ENCODE measurements around the gene TTYH1.
"Not testable (repeated sequence)": the region's sequence is repeated elsewhere in the genome, so short reads cannot be mapped to it uniquely, and the experiment has no call there.

TTYH1 gene

DNA sequence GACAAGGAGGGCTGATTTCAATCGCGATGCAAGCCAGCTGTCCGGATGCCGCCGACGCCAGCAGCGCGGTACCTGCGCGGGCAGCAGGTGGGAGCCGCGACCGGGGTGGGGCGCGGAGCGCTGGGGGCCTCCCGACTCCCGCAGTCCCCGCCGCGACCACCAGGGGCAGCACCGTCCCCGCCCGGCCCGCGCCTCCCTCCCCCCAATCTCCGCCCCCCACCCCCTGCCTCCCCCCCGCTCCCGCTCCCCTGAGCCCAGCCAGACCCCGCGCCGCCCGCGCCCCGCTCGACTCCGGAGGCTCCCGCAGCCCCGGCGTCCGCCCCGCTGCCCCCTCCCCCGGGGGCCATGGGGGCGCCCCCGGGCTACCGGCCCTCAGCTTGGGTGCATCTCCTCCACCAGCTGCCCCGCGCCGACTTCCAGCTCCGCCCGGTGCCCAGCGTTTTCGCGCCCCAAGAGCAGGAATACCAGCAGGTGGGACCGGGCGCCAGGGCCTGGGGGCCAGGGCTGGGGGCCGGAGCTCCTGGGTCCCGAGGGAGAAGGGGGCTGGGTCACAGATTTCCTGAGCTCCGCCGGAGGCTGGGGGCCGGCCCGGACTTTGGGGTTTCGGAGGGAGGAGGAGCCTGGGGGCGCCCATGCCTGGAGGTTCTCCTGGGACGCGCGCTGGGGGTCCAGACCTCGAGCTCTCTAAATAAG, at the start of gene TTYH1:
Gene TTYH1, plus strand, starts transcription at position 257 of the 693 bp plus-strand sequence. Its CDS starts 89 bp downstream, at position 346.
- no peak for DNase-seq

DNA sequence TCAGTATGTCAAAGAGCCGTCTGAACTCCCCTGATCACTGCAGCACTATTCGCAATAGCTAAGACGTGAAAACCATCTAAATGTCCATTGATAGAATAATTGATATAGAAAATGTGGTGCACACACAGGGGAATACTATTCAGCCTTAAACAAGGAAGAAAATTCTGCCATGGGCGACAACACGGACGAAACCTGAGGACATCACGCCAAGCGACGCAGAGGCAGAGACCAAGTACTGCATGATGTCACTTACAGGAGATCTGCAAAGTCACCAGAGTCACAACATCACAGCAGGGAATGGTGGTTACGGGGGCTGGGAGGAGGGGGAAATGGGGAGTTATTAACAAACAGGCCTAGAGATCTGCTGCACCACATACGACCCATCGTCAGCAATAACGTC, 49.5 kb upstream of the TTYH1 start:
- not testable (repeated sequence) for DNase-seq

DNA sequence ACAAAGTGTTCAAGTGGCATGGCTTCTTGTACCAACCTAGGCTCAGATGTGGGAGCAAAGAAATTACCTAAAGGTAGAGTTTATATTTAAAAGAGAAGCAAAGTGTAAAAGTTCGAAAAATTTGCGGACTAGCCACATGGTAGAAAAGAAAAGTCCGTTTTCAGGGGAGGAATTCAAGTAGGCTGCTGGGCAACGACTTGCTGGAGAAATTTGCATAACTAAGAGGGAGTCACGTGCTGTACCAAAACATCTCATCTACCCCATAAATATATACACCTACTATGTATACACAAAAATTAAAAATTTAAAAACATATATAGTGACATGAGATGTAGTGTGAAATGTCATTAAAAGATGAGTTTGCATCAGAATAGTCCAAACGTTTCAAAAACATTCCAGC, 48.5 kb upstream of the TTYH1 start:
- no peak for DNase-seq

DNA sequence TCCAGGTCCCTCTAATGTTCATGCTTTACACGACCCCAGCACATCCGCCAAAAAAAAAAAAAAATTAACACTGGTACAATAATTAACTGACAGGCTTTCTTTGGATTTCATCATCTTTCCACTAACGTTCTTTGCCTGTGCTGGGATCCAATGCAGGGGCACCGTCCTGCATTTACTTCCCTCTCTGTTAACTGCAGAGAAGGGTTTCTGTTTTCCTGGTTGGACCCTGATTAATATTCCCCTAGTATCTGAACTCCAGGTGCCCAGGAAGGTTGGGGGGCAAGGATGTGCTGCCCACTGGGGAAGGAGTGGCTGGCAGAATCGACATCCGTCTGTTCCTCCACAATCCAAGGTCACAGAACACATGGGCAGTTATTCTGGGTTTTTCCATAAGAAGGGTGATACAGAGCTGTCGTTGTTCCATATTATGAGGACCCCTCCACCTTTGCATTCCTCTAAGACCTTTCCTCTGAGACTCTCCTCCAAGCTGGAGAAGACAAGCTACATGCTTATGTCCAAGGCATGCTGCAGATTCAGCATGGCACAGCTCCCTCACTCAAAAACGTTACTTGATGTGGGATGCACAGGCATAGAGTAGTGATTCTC, 46.1 kb upstream of the TTYH1 start:
- peak; percentile 59 for DNase-seq

DNA sequence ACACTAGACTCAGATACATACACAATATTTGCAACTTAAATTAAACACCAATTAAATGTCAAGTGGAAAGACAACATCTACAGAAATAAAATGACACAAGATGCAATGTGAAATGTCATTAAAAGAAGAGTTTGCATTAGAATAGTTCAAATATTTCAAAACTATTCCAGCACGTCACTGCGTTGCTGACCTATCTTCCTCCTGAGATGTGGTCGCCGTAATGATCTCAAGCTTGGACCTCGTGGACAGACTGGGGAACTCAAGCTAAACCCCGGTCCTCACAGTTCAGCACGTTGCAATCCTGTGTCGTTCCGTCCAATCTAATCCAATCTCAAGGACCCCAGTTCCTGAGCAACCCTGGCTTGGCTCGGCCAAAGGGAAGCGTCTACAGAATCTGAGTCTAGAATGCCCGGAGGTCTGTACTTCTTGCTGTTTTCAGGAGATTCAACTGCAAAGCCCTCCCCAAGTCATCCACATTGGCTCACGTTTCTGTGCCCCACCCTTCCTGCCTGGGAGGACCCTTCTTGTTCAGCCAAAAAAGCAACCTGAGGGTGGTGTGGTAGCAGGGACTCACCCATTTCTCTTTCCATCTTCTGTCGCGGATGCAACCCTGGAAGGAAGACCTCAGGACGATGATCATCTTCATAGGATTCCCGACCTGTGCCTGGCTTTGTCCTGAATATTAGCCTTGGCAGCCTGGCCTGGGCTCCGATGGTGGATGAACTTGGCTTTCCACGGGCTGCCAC, 45.4 kb upstream of the TTYH1 start:
- not testable (repeated sequence) for DNase-seq

DNA sequence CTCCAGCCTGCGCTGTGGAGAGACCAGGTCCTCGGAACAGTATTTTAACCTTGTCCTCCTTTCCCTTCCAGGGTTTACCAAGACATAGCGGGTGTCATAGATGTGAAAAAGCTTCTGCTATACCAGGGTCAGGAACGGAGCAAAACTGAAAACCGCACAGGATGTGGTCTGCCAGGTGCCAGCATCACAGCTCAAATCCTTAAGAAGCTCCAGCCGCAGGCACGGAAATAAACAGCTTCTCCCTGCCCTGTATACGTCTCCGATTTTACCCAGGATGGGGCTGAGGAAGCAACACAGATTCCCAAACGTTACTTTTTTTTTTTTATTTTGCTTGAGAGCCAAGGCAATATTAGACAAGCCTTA, 44.8 kb upstream of the TTYH1 start:
- peak; percentile 78 for DNase-seq

DNA sequence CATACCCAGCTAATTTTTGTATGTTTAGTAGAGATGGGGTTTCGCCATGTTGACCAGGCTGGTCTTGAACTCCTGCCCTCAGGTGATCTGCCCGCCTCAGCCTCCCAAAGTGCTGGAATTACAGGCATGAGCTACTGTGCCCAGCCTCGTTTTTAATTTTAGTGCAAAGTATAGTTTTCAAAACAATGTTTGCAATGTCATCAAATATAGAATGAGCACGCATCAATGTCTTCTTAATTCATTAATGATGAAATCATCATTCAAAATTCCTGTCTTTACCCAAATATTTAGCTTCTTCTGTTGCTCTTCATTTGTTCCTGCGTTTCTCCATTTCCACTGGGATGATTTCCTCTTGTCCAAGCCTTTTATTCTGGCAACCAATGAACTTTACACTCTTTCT, 43.8 kb upstream of the TTYH1 start:
- DNase-seq: not testable (repeated sequence)

DNA sequence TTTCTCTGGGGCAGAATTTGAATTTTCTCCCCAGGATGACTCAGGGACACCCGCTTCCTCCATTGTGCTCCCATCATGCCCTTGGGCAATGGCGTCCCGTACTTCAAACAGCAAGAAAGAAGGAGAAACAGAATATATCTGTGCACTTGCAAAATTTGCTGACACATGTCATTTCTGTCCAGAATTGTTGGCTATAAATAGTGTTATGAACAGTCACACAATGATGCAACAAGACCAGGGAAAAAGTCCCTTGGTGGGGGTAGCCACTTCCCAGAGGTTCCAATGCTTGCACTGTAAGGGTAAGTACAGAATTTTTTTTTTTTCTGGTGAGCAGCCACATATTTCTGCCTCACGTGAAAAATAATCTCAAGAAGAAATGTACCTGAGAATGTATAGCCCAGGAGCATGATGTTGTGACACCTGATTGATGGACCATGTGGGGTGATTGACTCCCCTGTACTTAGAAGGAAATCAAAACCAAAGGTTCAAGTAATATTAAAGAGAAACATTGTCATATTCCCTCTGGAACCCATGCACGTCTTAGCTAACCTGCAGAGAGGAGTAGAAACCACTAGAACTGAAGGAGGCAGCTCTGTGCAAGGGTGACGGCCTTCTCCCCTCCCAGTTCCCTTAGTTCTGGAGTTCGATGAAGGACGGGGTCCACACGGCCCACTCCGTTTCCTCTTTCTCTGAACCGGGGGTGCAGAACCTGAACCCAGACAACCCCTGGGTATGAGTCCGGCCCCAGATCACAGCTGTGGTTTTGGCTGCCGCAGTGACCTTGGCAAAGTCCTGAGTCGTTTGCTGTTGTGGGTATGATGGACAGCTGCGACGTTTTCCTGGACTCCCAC, 41.3 kb upstream of the TTYH1 start:
- peak; percentile 51 for DNase-seq

DNA sequence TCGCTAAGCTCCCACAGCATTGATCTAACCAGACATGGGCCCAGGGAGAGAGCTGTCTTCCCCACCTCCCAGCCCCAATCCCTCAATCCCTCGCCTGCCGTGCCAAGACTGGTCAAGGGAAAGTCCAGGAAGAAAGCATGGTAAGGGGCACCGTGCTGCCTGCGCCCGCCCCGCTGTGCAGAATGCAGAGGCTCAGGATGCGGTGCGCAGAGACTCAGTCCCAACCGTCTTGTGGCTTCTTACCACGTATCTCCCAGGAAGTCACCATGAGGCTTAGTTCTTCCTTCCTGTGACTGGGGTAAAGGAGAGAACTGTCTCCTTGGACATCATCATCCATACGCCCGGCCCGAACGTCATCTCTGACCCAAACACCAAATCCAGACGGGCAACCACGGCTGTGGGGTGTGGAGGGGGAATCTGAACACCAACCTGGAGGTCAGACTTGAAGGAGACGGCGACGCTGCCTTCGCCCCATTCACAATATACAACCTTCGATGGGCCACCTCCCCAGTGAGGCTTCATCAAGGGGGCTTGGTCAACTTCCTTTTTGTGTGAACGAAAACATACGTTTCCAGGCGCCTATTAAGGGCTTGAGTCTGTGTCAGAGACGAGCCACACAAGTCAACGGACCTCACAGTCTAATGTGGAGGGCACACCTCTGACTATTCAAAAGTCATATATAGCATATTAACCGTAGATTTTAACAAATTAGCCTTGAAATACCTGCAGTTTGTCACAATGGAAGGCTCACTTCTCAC, 39.9 kb upstream of the TTYH1 start:
- peak; percentile 52 for DNase-seq

DNA sequence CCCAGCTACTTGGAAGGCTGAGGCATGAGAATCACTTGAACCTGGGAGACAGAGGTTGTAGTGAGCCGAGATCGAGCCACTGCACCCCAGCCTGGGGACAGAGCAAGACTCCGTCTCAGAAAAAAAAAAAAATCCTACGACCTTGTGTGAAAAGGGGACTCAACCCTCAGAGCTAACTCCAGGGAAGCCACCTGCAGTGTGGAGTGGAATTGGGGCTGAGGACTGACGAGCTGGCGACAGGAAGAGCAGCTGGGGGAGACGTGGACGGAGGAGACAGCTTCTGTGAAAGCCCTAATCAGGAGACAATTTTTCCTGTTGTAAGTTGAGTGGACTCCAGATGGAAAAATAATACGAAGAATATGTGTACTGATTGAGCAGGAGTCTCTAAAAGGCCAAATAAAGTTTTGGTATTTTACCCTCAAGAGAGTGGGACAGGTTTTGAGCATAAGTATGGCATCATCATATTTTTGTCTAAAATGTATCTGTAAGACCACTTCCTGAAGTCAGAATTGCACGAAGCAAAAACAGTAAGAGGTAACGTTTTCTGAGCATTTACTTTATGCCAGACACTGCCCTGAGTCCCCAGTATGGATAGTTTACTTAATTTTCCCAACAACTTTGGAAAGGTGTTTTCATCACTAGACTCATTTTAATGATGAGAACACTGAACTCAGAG, 38.5 kb upstream of the TTYH1 start:
- peak; percentile 41 for DNase-seq

DNA sequence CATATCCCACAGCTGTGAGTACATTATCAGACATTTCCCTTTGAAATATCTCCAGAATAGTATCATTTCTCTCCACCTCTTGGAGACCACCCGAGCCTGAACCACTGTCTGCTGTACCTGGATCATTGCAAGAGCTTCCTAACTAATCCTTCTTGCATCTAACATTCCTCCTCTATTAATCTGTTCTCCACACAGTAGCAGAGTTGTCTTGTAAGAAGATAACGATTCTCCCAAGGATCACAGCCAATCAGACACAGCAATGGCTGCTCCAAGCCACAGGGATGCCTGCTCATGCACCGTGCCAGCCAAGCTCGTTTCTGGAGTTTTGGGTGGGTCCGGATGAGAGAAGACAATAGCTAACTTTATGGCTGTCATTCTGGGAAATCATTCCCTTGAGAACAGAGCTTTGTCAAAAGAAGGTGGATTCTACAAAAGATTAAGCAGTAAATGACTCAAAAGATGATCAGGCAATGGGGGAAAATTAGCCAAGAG, 36.0 kb upstream of the TTYH1 start:
- no peak for DNase-seq

DNA sequence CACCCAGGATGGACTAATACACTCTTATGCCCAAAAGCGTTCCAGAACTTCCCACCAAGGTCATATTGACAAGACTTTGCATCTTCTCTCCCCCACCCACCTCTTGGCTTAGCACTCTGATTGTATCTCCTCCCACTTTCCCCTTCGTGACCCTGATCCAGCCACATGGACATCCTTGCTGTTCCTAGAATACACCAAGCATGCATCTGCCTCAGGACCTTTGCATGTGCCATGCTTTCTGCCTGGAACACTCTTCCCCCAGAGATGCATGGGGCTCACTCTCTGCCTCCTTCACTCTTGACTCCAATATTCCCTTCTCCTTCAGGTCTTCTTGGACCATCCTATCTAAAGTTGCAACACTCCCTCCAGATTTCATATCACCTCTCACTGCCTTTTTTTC, 34.4 kb upstream of the TTYH1 start:
- DNase-seq: no peak

DNA sequence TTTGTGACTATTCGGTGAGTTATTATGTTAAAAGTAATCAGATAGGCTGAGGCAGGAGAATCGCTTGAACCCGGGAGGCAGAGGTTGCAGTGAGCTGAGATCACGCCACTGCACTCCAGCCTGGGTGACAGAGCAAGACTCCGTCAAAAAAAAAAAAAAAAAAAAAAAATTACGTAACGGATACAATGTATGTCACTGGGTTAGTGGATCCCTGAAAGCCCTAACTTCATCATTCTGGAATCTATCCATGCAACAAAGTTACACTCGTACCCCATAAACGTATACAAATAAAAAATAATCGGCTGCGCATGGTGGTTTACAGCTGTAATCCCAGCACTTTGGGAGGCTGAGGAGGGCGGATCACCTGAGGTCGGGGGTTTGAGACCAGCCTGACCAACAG, 33.2 kb upstream of the TTYH1 start:
- not testable (repeated sequence) for DNase-seq

DNA sequence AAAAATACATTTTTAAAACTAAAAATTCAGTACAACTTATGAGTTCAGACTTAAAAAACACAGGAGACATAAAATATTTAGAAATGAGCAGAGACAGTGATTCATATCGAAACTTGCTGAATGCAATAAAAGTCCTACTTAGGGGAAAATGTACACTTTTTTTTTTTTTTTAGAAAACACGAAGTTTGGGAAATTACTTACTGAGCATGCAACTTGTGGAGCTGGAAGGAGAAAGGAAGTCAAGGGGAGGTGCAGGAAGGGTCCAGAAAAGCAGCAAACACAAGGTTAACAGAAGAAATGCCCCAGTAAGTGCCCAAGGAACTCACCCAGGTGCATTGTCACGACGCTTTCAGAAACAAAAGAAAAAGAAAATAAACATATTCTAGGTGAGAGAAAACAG, 31.9 kb upstream of the TTYH1 start:
- DNase-seq: no peak

DNA sequence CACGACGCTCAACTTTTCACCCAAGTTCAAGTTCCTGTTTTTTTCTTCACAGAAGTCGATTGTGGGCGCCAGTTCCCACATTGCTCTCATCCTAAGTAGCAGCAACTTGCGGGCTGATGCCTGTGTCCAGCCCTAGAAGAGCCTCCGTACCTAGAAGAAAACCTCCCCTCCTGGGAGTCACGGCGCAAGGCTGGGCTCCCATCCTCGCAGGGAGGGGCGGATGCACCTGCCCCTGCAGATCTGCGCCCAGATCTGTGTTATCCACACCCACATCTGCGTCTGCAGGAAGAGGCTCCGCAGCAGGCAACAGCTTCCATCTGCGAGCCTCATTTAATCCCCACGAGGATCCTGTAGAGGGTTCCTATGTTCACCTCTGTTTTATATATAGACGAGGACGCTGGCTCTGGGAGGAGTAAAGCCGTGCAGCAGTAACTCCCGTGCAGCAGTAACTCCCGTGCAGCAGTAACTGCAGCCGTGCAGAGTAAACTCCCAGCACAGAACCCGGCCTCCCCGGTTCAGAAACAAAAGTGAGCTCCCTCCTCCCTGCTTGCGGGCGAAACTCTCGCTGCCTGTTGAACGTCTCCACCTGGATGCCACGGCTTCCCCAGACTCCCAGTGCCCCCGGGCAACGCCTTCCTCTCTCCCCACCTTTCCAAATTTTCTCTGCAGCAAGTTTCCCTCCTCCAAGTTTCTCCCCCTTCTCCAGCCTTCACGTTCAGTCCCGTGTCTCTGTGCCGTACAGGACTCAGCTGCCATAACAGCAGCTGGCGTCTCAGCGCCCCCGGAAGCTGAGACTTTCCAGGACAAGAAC, 27.1 kb upstream of the TTYH1 start:
- peak; percentile 87 for DNase-seq

DNA sequence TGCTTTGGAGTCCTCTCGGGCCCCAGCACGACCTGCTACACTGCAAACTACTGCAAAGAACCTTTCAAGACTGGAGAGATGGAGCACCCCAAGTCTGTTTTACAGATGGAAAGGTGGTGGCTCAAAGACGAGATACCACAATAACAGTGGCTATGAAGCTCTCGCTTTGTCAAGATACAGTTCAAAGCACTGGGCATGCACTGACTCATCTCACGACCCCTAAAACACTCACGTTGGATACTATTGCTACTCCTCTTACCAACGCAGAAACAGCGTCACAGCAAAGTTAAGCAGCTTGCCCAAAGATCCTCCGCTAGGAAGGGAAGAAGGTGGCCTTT, 26.5 kb upstream of the TTYH1 start:
- no peak for DNase-seq

DNA sequence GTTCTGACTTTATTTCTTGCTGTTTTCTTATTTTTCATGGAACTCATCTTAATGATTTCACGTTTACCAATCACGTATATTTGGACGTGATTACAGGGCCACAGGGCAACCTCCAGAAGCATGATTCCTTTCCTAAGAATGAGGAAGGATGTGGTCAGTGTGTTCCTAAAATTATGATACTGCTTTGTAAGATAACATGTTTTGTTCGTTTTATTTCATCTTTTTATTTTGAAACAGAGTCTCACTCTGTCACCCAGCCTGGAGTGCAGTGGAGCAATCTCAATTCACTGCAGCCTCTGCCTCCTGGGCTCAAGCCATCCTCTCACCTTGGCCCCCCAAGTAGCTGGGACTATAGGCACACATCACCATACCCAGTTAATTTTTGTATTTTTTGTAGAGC, 25.7 kb upstream of the TTYH1 start:
- DNase-seq: peak; percentile 92

DNA sequence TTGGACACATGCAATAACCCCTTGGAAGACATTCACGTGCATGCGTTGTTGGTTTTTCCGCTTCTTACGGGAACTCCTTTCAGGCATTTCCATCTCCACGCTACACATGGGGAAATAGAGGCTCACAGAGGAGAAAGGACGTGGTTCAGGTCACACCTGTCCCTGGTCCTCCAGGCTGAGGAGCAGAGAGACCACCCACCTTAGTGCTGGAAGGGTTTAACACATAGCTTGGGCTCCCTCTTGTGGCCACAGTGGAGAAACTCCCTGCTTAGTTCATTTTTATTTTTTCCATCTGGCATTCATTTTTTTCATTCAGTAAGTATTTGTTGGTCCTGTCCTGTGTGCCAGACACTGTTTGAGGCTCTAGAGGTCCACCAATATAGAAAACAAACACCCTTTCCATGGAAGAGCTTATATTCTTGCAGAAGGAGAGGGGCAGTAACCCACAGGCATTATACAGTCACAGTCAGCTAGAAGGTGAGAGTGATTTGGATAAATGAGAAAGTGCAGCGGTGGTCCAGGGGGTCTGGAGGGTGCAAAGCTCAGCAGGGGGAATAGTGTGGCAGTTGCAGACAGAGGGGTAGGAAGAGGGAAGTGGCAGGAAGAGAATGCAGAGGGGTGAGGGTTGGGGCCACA, 24.2 kb upstream of the TTYH1 start:
- DNase-seq: peak; percentile 88

DNA sequence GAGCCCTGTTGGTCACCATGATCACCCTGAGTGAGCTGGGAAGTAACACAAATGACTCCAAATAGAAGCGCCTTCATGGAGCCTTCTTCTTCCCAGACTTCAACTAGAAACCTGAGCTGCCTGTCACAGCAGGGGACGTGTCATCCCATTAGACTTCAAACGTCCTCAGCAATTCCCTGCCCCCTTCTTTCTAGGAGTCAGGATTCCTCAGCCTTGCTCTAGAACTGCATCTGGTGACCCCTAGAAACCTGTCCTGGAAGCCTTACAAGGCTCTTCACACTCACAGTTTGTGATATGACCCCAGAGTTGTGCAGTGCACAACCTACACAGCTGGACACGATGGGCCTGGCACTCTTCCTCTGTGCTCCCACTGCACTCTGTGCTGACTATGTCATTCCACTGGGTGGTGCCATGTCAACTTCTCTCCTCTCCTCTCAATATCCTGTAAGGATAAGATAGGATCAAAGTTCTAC, 23.6 kb upstream of the TTYH1 start:
- DNase-seq: no peak

DNA sequence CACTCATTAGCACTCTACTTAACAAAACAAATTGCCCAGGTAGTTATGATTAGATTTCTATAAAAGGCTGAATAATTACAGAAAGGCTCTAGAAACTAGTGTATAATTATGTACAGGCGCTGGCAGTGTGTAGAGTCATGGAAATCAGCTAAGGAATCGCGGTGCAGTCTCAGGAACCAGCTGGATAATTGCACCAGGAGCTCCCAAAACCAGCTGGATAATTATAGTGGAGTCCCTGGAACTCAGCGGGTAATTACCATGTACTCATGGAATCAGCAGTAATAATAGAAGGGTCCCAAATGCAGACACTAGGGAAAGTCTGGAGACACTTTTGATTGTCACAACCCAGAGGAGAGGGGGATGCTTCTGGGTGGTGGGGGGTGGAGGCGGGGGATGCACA, 23.2 kb upstream of the TTYH1 start:
- no peak for DNase-seq

Measured in hematopoietic multipotent progenitor cell treated with erythropoietin and hydrocortisone succinate and interleukin-3 and kit ligand, for 4 days (in vitro differentiated cells).